K562 (cell line): ENCODE data around the gene OBSCN. TPM values are rescaled to one million over a fixed set of nuclear protein-coding genes. Genes with fewer than 3 reads are reported as not detected.

Source experiments
- BCOR ChIP-seq: fragments of 450-650 bp; IDR thresholded peaks from 2 replicates; pipeline ENCODE4 v1.6.1; 2016
- CBX1 ChIP-seq: sonication (generic); IDR thresholded peaks from 2 replicates; pipeline ENCODE4 v1.6.1; 2016; ENCODE audit warnings: antibody characterized with exemption, low read depth, mild to moderate bottlenecking
- CXXC5 ChIP-seq: fragments of 250-450 bp; sonication (Bioruptor Pico); IDR thresholded peaks from 2 replicates; pipeline ENCODE4 v1.8.0; 2022; ENCODE audit warnings: inconsistent platforms, mild to moderate bottlenecking, moderate library complexity
- ESRRA ChIP-seq: fragments of 450-650 bp; IDR thresholded peaks from 2 replicates; pipeline ENCODE4 v1.6.1; 2014; ENCODE audit warnings: low read depth, mild to moderate bottlenecking, moderate library complexity, borderline replicate concordance
- HDAC1 ChIP-seq, 2 experiments: fragments of 450-650 bp; IDR thresholded peaks; 2 replicates each; pipeline ENCODE4 v1.6.1; 2016 to 2017; ENCODE audit warnings: inconsistent platforms in 1 of 2, mild to moderate bottlenecking in 1 of 2, moderate library complexity in 1 of 2
- NR1H2 ChIP-seq: sonication (generic); formaldehyde crosslinking; IDR thresholded peaks from 2 replicates; pipeline ENCODE4 v1.4.0; 2020; ENCODE audit warnings: mild to moderate bottlenecking, missing genetic modification reagents
- PHF20 ChIP-seq: fragments of 450-650 bp; IDR thresholded peaks from 2 replicates; pipeline ENCODE4 v1.6.1; 2018; ENCODE audit not compliant: partially characterized antibody
- POLR2G ChIP-seq: fragments of 200-400 bp; formaldehyde crosslinking; IDR thresholded peaks from 2 replicates; pipeline ENCODE4 v1.6.1; 2017; ENCODE audit warnings: low read depth, mild to moderate bottlenecking, antibody characterized with exemption, low read length, moderate library complexity
- RBM25 ChIP-seq: fragments of 200-400 bp; formaldehyde crosslinking; IDR thresholded peaks from 2 replicates; pipeline ENCODE4 v1.6.1; 2018; ENCODE audit warnings: low read length, low read depth, moderate library complexity; ENCODE audit not compliant: severe bottlenecking
- RCOR1 ChIP-seq, 2 experiments: IDR thresholded peaks; 2 replicates each; pipeline ENCODE4 v1.6.1; 2012; ENCODE audit warnings: low read depth in 2 of 2, low read length in 2 of 2, borderline replicate concordance in 1 of 2, improper control_type of control experiment in 1 of 2
- ZBTB7A ChIP-seq: IDR thresholded peaks from 2 replicates; pipeline ENCODE4 v1.6.1; 2011; ENCODE audit warnings: low read depth, mild to moderate bottlenecking, low read length, moderate library complexity, borderline replicate concordance; ENCODE audit not compliant: control insufficient read depth
- ZNF277 ChIP-seq: fragments of 250-450 bp; sonication (Bioruptor Pico); IDR thresholded peaks from 2 replicates; pipeline ENCODE4 v1.8.0; 2022; ENCODE audit warnings: inconsistent platforms, mild to moderate bottlenecking, moderate library complexity, borderline replicate concordance
- ZNF766 ChIP-seq: fragments of 200-800 bp; sonication (Bioruptor generic); conservative IDR thresholded peaks from 2 replicates; pipeline ENCODE4 v1.6.1; 2016; ENCODE audit warnings: missing genetic modification characterization, missing compliant biosample characterization
- ZNF830 ChIP-seq: fragments of 250-450 bp; sonication (Bioruptor Pico); IDR thresholded peaks from 2 replicates; pipeline ENCODE4 v1.5.0; 2021; ENCODE audit warnings: mild to moderate bottlenecking
- polyA plus RNA-seq, 8 experiments: library from polyadenylated mRNA; depleted of rRNA in 4 of 8; stranded (reverse) in 5 of 8; unstranded in 3 of 8; fragments of >200 nt; fragmentation: Nextera tagmentation in 2 of 8; fragmentation: Illumina TruSeq in 1 of 8; extraction: Ambion mirVana in 2 of 8; extraction: Trizol in 1 of 8; gene quantifications; 2 replicates each; pipeline versions ENCODE4 v1.2.1 to v1.2.3, GENCODE V29; 2011 to 2014; ENCODE audit warnings: inconsistent platforms in 1 of 8, missing spikeins in 1 of 8
- total RNA-seq, 7 experiments: library from RNA; depleted of rRNA in 6 of 7; stranded (reverse); fragments of >200 nt in 6 of 7; fragmentation: Illumina TruSeq in 2 of 7; extraction: Trizol in 2 of 7; gene quantifications; 2 replicates each; pipeline versions ENCODE4 v1.2.1 to v1.2.3, GENCODE V29; 2011 to 2021; ENCODE audit warnings: low replicate concordance in 1 of 7
- TF ChIP-seq, protein P1 (sequence below): sonication (generic); formaldehyde crosslinking; IDR thresholded peaks from 2 replicates; pipeline ENCODE4 v1.9.0; 2022; ENCODE audit warnings: mild to moderate bottlenecking, missing genetic modification reagents

The OBSCN gene
- total and polyA plus RNA-seq, 9 of the 15 experiments (the other 6 are each of a cell fraction or from before 2014, with no cell fraction given), result 0.18 to 19.7 (median 3.6) TPM

GRCh38 chr1:228373681-228374571 lies 166.1 kb downstream of the OBSCN start (continued):
- TF ChIP-seq RBM25, result peak; percentile 97
- peak; percentile 39; the same call in 1 of the 2 replicates for TF ChIP-seq ESRRA
- 0 out of 2 replicates have a peak, but pooled peaks have one; percentile 12 for TF ChIP-seq ZNF830 (CRISPR knock-in tag)
- TF ChIP-seq RCOR1 (IDR thresholded peaks at IDR 0.05; ENCODE audit: borderline replicate concordance in 1 of 2, low read depth in 2 of 2, low read length in 2 of 2), result peak in 1 of 2 experiments; percentile 52; a peak in 3 of 4 replicates
- TF ChIP-seq NR1H2 (CRISPR knock-in tag), result no peak
- TF ChIP-seq ZNF277 (CRISPR knock-in tag), result no peak
- peak; percentile 97 for TF ChIP-seq BCOR
- TF ChIP-seq, protein P1, sequence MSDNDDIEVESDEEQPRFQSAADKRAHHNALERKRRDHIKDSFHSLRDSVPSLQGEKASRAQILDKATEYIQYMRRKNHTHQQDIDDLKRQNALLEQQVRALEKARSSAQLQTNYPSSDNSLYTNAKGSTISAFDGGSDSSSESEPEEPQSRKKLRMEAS (CRISPR knock-in tag), result 0 out of 2 replicates have a peak, but pooled peaks have one; percentile 24
- peak; percentile 25; the same call in 1 of the 2 replicates for TF ChIP-seq POLR2G
- no peak for TF ChIP-seq ZNF766
- TF ChIP-seq ZBTB7A, result 0 out of 2 replicates have a peak, but pooled peaks have one; percentile 20
- peak; percentile 82; the same call in 1 of the 2 replicates for TF ChIP-seq CBX1
- TF ChIP-seq HDAC1 (IDR thresholded peaks at IDR 0.05), result 0 out of 4 replicates have a peak, but pooled peaks of 1 of the 2 experiments have one; percentile 12
- peak; percentile 27 for TF ChIP-seq PHF20
- no peak for TF ChIP-seq CXXC5 (CRISPR knock-in tag)
- TF ChIP-seq, all 486 proteins: peak for 22
